Sigmoid colon (tissue), 4 donors: ENCODE data around the gene CYP2W1.

Source experiments
- POLR2A ChIP-seq, 2 donors: fragments of 450-650 bp; IDR thresholded peaks; one replicate each; pipeline ENCODE4 v1.6.1; 2016; ENCODE audit warnings: antibody characterized with exemption in 2 of 2, mild to moderate bottlenecking in 2 of 2, moderate library complexity in 2 of 2
- POLR2AphosphoS5 ChIP-seq, 4 donors: sonication (generic); formaldehyde crosslinking; IDR thresholded peaks; one replicate each; pipeline ENCODE4 v1.6.1; 2017; ENCODE audit warnings: antibody characterized with exemption in 4 of 4

DNA sequence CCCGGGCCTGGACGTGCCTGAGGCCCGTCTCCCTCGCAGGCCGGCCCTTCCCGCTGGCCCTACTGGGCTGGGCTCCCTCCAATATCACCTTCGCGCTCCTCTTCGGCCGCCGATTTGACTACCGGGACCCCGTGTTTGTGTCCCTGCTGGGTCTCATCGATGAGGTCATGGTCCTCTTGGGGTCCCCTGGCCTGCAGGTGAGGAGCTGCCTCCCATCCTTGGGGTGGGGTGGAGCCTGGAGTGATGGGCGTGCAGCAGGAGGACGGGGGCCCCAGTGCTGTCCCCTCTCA is 2.1 kb downstream of the CYP2W1 start:
- no peak for TF ChIP-seq POLR2AphosphoS5 (IDR thresholded peaks at IDR 0.05)
- no peak for TF ChIP-seq POLR2A (IDR thresholded peaks at IDR 0.05)
